H9 (cell line): ENCODE results near the gene OR13C4. TPM values are rescaled to one million over a fixed set of nuclear protein-coding genes. Genes with fewer than 3 reads are reported as not detected.

Source experiments
- DNase-seq: peaks from one replicate; pipeline ENCODE4 v3.0.0-alpha.2; 2017
- H2AFZ ChIP-seq: one replicate; pipeline ENCODE4 v1.6.1; 2013; ENCODE audit warnings: mild to moderate bottlenecking, low read length, control low read depth, moderate library complexity
- H2AK5ac ChIP-seq: 2 replicates; pipeline ENCODE4 v1.6.1; 2013; ENCODE audit warnings: low read length, control low read depth, mixed read lengths; ENCODE audit not compliant: insufficient read length
- H2BK120ac ChIP-seq: one replicate; pipeline ENCODE4 v1.6.1; 2013; ENCODE audit warnings: low read depth, mild to moderate bottlenecking, low read length, control low read depth, inconsistent platforms; ENCODE audit not compliant: poor library complexity, severe bottlenecking
- H2BK12ac ChIP-seq: 2 replicates; pipeline ENCODE4 v1.6.1; 2013; ENCODE audit warnings: low read length, control low read depth, mixed read lengths, low read depth; ENCODE audit not compliant: insufficient read length
- H2BK15ac ChIP-seq: 2 replicates; pipeline ENCODE4 v1.6.1; 2013; ENCODE audit warnings: low read depth, low read length, control low read depth
- H2BK20ac ChIP-seq: one replicate; pipeline ENCODE4 v1.6.1; 2013; ENCODE audit warnings: low read depth, mild to moderate bottlenecking, low read length, control low read depth, inconsistent platforms; ENCODE audit not compliant: poor library complexity, severe bottlenecking
- H2BK5ac ChIP-seq: 2 replicates; pipeline ENCODE4 v1.6.1; 2013; ENCODE audit warnings: low read length, control low read depth, mixed read lengths; ENCODE audit not compliant: insufficient read length
- H3K14ac ChIP-seq: 2 replicates; pipeline ENCODE4 v1.6.1; 2013; ENCODE audit warnings: low read length, control low read depth; ENCODE audit not compliant: insufficient read depth
- H3K18ac ChIP-seq: 2 replicates; pipeline ENCODE4 v1.6.1; 2013; ENCODE audit warnings: low read depth, mild to moderate bottlenecking, mixed read lengths, low read length, control low read depth; ENCODE audit not compliant: insufficient read length
- H3K23ac ChIP-seq: 2 replicates; pipeline ENCODE4 v1.6.1; 2013; ENCODE audit warnings: low read length, control low read depth, mixed read lengths, low read depth; ENCODE audit not compliant: insufficient read length
- H3K23me2 ChIP-seq: 2 replicates; pipeline ENCODE4 v1.6.1; 2013; ENCODE audit warnings: low read depth, mild to moderate bottlenecking, mixed read lengths, low read length, control low read depth; ENCODE audit not compliant: insufficient read length, poor library complexity, severe bottlenecking
- H3K27ac ChIP-seq: 2 replicates; pipeline ENCODE4 v1.5.1; 2013; ENCODE audit warnings: low read length, control low read depth, mixed read lengths, low read depth; ENCODE audit not compliant: insufficient read length
- H3K27me3 ChIP-seq: 2 replicates; pipeline ENCODE4 v1.6.1; 2013; ENCODE audit warnings: low read length, control low read depth, inconsistent platforms; ENCODE audit not compliant: insufficient read depth
- H3K4ac ChIP-seq: 2 replicates; pipeline ENCODE4 v1.6.1; 2013; ENCODE audit warnings: low read depth, mild to moderate bottlenecking, control low read depth, inconsistent platforms, low read length, moderate library complexity
- H3K4me1 ChIP-seq: 2 replicates; pipeline ENCODE4 v1.6.1; 2013; ENCODE audit warnings: low read length, control low read depth, inconsistent platforms; ENCODE audit not compliant: insufficient read depth
- H3K4me2 ChIP-seq: 2 replicates; pipeline ENCODE4 v1.6.1; 2013; ENCODE audit warnings: low read length, control low read depth, mixed read lengths; ENCODE audit not compliant: insufficient read length, insufficient read depth
- H3K56ac ChIP-seq: 2 replicates; pipeline ENCODE4 v1.6.1; 2013; ENCODE audit warnings: low read depth, mild to moderate bottlenecking, mixed read lengths, low read length, control low read depth; ENCODE audit not compliant: insufficient read length
- H3K79me1 ChIP-seq: 2 replicates; pipeline ENCODE4 v1.6.1; 2013; ENCODE audit warnings: low read depth, mild to moderate bottlenecking, moderate library complexity, low read length, control low read depth, inconsistent platforms; ENCODE audit not compliant: insufficient read depth, poor library complexity, severe bottlenecking
- H3K79me2 ChIP-seq: 2 replicates; pipeline ENCODE4 v1.6.1; 2013; ENCODE audit warnings: low read length, control low read depth, inconsistent platforms; ENCODE audit not compliant: insufficient read depth
- H3K9ac ChIP-seq: 2 replicates; pipeline ENCODE4 v1.6.1; 2013; ENCODE audit warnings: low read length, control low read depth, mixed read lengths; ENCODE audit not compliant: insufficient read length; ENCODE audit errors: extremely low read depth
- H3K9me3 ChIP-seq: one replicate; pipeline ENCODE4 v1.6.1; 2013; ENCODE audit warnings: low read depth, low read length, inconsistent platforms; ENCODE audit not compliant: control insufficient read depth
- H3T11ph ChIP-seq: one replicate; pipeline ENCODE4 v1.6.1; 2013; ENCODE audit warnings: mild to moderate bottlenecking, low read length, control low read depth, inconsistent platforms
- H4K20me1 ChIP-seq: one replicate; pipeline ENCODE4 v1.6.1; 2013; ENCODE audit not compliant: control insufficient read depth, insufficient read length, insufficient read depth
- H4K5ac ChIP-seq: 2 replicates; pipeline ENCODE4 v1.6.1; 2013; ENCODE audit warnings: low read depth, mild to moderate bottlenecking, mixed read lengths, low read length, control low read depth; ENCODE audit not compliant: insufficient read length
- H4K8ac ChIP-seq: replicated peaks from 2 replicates; pipeline ENCODE4 v1.6.1; 2013; ENCODE audit warnings: low read length, control low read depth, mixed read lengths, low read depth; ENCODE audit not compliant: insufficient read length
- H4K91ac ChIP-seq: 2 replicates; pipeline ENCODE4 v1.6.1; 2013; ENCODE audit warnings: low read depth, mild to moderate bottlenecking, moderate library complexity, mixed read lengths, low read length, control low read depth; ENCODE audit not compliant: insufficient read length
- H3K27ac Mint-ChIP-seq, 3 experiments: 2 replicates in 2 of 3; 3 replicates in 1 of 3; pipeline ENCODE4 v1.8.0; 2020 to 2021; ENCODE audit warnings: mixed read lengths in 3 of 3, mild to moderate bottlenecking in 1 of 3, moderate library complexity in 1 of 3
- H3K27me3 Mint-ChIP-seq: 2 replicates; pipeline ENCODE4 v1.8.0; 2021; ENCODE audit warnings: low read depth, mild to moderate bottlenecking, moderate library complexity, mixed read lengths
- H3K36me3 Mint-ChIP-seq, 3 experiments: 2 replicates in 2 of 3; 3 replicates in 1 of 3; pipeline ENCODE4 v1.8.0; 2020 to 2021; ENCODE audit warnings: low read depth in 3 of 3, mixed read lengths in 3 of 3; ENCODE audit not compliant: insufficient read depth in 1 of 3
- H3K4me1 Mint-ChIP-seq, 2 experiments: 2 replicates each; pipeline ENCODE4 v1.8.0; 2020; ENCODE audit warnings: mixed read lengths in 2 of 2
- H3K4me3 Mint-ChIP-seq, 2 experiments: 2 replicates in 1 of 2; 3 replicates in 1 of 2; pipeline ENCODE4 v1.8.0; 2020 to 2021; ENCODE audit warnings: mild to moderate bottlenecking in 2 of 2, mixed read lengths in 2 of 2, moderate library complexity in 1 of 2
- H3K9me3 Mint-ChIP-seq, 2 experiments: 2 replicates in 1 of 2; 3 replicates in 1 of 2; pipeline ENCODE4 v1.8.0; 2020; ENCODE audit warnings: mild to moderate bottlenecking in 2 of 2, mixed read lengths in 2 of 2, moderate library complexity in 1 of 2
- CTCF ChIP-seq: fragments of 200-600 bp; sonication (generic); conservative IDR thresholded peaks from 3 replicates; pipeline ENCODE4 v1.8.0; 2021; ENCODE audit warnings: antibody characterized with exemption, mild to moderate bottlenecking
- total RNA-seq: library from RNA; stranded (reverse); gene quantifications from 2 replicates; pipeline ENCODE4 v1.2.1, GENCODE V29; 2021

Gene OR13C4
- total RNA-seq, 1 experiment from 2014 or later: not detected

- Histone ChIP-seq H3K27me3 (no peaks in the 10 kb centered on the region), H2BK15ac (no peak overlapping the region), H3K79me2 (no peaks in the 10 kb centered on the region), H3K18ac (no peak overlapping the region), H3K9ac (no peak overlapping the region), H2BK20ac (no peak overlapping the region), H3K4ac (no peak overlapping the region), H2BK5ac (no peak overlapping the region), H2BK120ac (no peak overlapping the region), H3K14ac (no peak overlapping the region), H2BK12ac (no peak overlapping the region), H4K91ac (no peak overlapping the region), H4K8ac (no peak overlapping the region), H3K4me1 (no peaks in the 10 kb centered on the region), H3T11ph (no peak overlapping the region), H4K20me1 (no peaks in the 10 kb centered on the region), H3K23me2 (no peaks in the 10 kb centered on the region), H3K4me2 (no peak overlapping the region), H3K79me1 (no peaks in the 10 kb centered on the region), H2AFZ (no peak overlapping the region), H2AK5ac (no peak overlapping the region), H4K5ac (no peak overlapping the region), H3K56ac (no peak overlapping the region), H3K27ac (no peak overlapping the region), H3K23ac (no peak overlapping the region), H3K9me3 (no peaks in the 10 kb centered on the region)
- Mint-ChIP-seq H3K4me1 (no peaks in the 10 kb centered on the region), H3K4me3 (no peak overlapping the region), H3K27ac (no peak overlapping the region), H3K9me3 (no peaks in the 10 kb centered on the region; a peak in 1 of 5 replicates), H3K27me3 (no peaks in the 10 kb centered on the region; the same call in 1 of the 2 replicates), H3K36me3 (no peaks in the 10 kb centered on the region)
- TF ChIP-seq CTCF: no peak
- no peak for DNase-seq
Measured at GRCh38 chr9:104506565-104506964, 20.4 kb downstream of the OR13C4 start.
